HEK293 (cell line): ENCODE measurements around the gene TMEM222.

Experiments
- CTCF ChIA-PET: fragments of 350-600 bp; formaldehyde crosslinking; extraction: SDS; loops from one replicate; lab custom pipeline; 2021; ENCODE audit warnings: antibody characterized with exemption; lab: Yijun Ruan, JAX
- POLR2A ChIA-PET: fragments of 300-600 bp; formaldehyde crosslinking; extraction: SDS; loops from one replicate; lab custom pipeline; 2020; ENCODE audit warnings: antibody characterized with exemption, inconsistent platforms; lab: Yijun Ruan, JAX
- H3K27ac ChIP-seq: fragments of 200-500 bp; sonication (Bioruptor generic); 2 replicates; pipeline ENCODE4 v1.5.1; 2014; ENCODE audit warnings: low read depth, low read length, control low read depth, inconsistent platforms; ENCODE audit errors: extremely low read depth
- H3K36me3 ChIP-seq, 2 experiments: fragments of 200-500 bp in 1 of 2; sonication (Bioruptor generic) in 1 of 2; 1 replicate in 1 of 2; 2 replicates in 1 of 2; pipeline ENCODE4 v1.5.1; 2014 to 2017; ENCODE audit warnings: inconsistent platforms in 2 of 2, low read length in 2 of 2; ENCODE audit not compliant: control insufficient read depth in 2 of 2, insufficient read depth in 1 of 2
- H3K4me1 ChIP-seq: fragments of 200-500 bp; sonication (Bioruptor generic); 2 replicates; pipeline ENCODE4 v1.5.1; 2014; ENCODE audit warnings: mild to moderate bottlenecking, low read length, inconsistent platforms; ENCODE audit not compliant: control insufficient read depth, insufficient read depth
- H3K4me3 ChIP-seq: 2 replicates; pipeline ENCODE4 v1.5.1; 2011; ENCODE audit warnings: low read depth, mild to moderate bottlenecking, control low read depth, low read length, moderate library complexity
- H3K9me3 ChIP-seq: fragments of 200-500 bp; sonication (Bioruptor generic); 2 replicates; pipeline ENCODE4 v1.5.1; 2014; ENCODE audit warnings: low read depth, low read length, inconsistent platforms; ENCODE audit not compliant: control insufficient read depth, insufficient read depth
- HOXA7 ChIP-seq: sonication (generic); formaldehyde crosslinking; IDR thresholded peaks from 2 replicates; pipeline ENCODE4 v1.8.1; 2022; ENCODE audit warnings: missing genetic modification reagents, borderline replicate concordance
- IKZF3 ChIP-seq: fragments of 450-650 bp; IDR thresholded peaks from 2 replicates; pipeline ENCODE4 v1.5.0; 2018; ENCODE audit warnings: missing biosample characterization, mild to moderate bottlenecking, missing genetic modification characterization, moderate library complexity
- KLF9 ChIP-seq: fragments of 450-650 bp; formaldehyde crosslinking; IDR thresholded peaks from 2 replicates; pipeline ENCODE4 v1.5.1; 2016; ENCODE audit warnings: missing biosample characterization, missing genetic modification characterization, low read depth
- REPIN1 ChIP-seq: fragments of 450-650 bp; formaldehyde crosslinking; IDR thresholded peaks from 2 replicates; pipeline ENCODE4 v1.5.1; 2017; ENCODE audit warnings: missing biosample characterization, missing genetic modification characterization, low read depth
- REST ChIP-seq: fragments of 450-650 bp; formaldehyde crosslinking; IDR thresholded peaks from 2 replicates; pipeline ENCODE4 v1.5.1; 2016; ENCODE audit warnings: missing biosample characterization, missing genetic modification characterization
- SALL2 ChIP-seq: fragments of 450-650 bp; formaldehyde crosslinking; IDR thresholded peaks from 2 replicates; pipeline ENCODE4 v1.5.0; 2017; ENCODE audit warnings: missing biosample characterization, mild to moderate bottlenecking, missing genetic modification characterization, borderline replicate concordance
- TCF7L2 ChIP-seq: IDR thresholded peaks from 2 replicates; pipeline ENCODE4 v1.6.1; 2011; ENCODE audit warnings: low read depth, mild to moderate bottlenecking, inconsistent platforms, low read length, moderate library complexity, borderline replicate concordance
- ZBTB11 ChIP-seq: fragments of 450-650 bp; formaldehyde crosslinking; conservative IDR thresholded peaks from 2 replicates; pipeline ENCODE4 v1.5.1; 2016; ENCODE audit warnings: low read depth, missing biosample characterization, missing genetic modification characterization
- ZBTB7A ChIP-seq: fragments of 450-650 bp; formaldehyde crosslinking; IDR thresholded peaks from 2 replicates; pipeline ENCODE4 v1.5.1; 2016; ENCODE audit warnings: low read depth, missing biosample characterization, missing genetic modification characterization
- ZFHX2 ChIP-seq: fragments of 450-650 bp; formaldehyde crosslinking; conservative IDR thresholded peaks from 2 replicates; pipeline ENCODE4 v1.5.1; 2016; ENCODE audit warnings: missing biosample characterization, missing genetic modification characterization
- ZFP3 ChIP-seq: fragments of 450-650 bp; formaldehyde crosslinking; IDR thresholded peaks from 2 replicates; pipeline ENCODE4 v1.5.1; 2016; ENCODE audit warnings: low read depth, missing biosample characterization, missing genetic modification characterization
- ZNF10 ChIP-seq: fragments of 450-650 bp; formaldehyde crosslinking; IDR thresholded peaks from 2 replicates; pipeline ENCODE4 v1.5.1; 2017; ENCODE audit warnings: missing biosample characterization, missing genetic modification characterization
- ZNF175 ChIP-seq: fragments of 450-650 bp; formaldehyde crosslinking; IDR thresholded peaks from 2 replicates; pipeline ENCODE4 v1.5.1; 2016; ENCODE audit warnings: missing biosample characterization, missing genetic modification characterization
- ZNF221 ChIP-seq: fragments of 450-650 bp; formaldehyde crosslinking; IDR thresholded peaks from 2 replicates; pipeline ENCODE4 v1.5.1; 2017; ENCODE audit warnings: missing biosample characterization, missing genetic modification characterization, borderline replicate concordance
- ZNF354C ChIP-seq: fragments of 450-650 bp; formaldehyde crosslinking; IDR thresholded peaks from 2 replicates; pipeline ENCODE4 v1.5.1; 2016; ENCODE audit warnings: missing biosample characterization, missing genetic modification characterization, low read depth, borderline replicate concordance
- ZNF391 ChIP-seq: fragments of 450-650 bp; formaldehyde crosslinking; IDR thresholded peaks from 2 replicates; pipeline ENCODE4 v1.5.1; 2016; ENCODE audit warnings: low read depth, missing biosample characterization, missing genetic modification characterization, borderline replicate concordance
- ZNF473 ChIP-seq: fragments of 450-650 bp; formaldehyde crosslinking; IDR thresholded peaks from 2 replicates; pipeline ENCODE4 v1.5.1; 2017; ENCODE audit warnings: missing biosample characterization, missing genetic modification characterization
- ZNF514 ChIP-seq: fragments of 450-650 bp; formaldehyde crosslinking; IDR thresholded peaks from 2 replicates; pipeline ENCODE4 v1.5.1; 2016; ENCODE audit warnings: missing biosample characterization, missing genetic modification characterization
- ZNF621 ChIP-seq: fragments of 450-650 bp; formaldehyde crosslinking; IDR thresholded peaks from 2 replicates; pipeline ENCODE4 v1.5.1; 2017; ENCODE audit warnings: missing biosample characterization, missing genetic modification characterization
- ZNF707 ChIP-seq: fragments of 450-650 bp; formaldehyde crosslinking; IDR thresholded peaks from 2 replicates; pipeline ENCODE4 v1.5.1; 2016; ENCODE audit warnings: missing biosample characterization, missing genetic modification characterization
- ZNF785 ChIP-seq: fragments of 450-650 bp; formaldehyde crosslinking; IDR thresholded peaks from 2 replicates; pipeline ENCODE4 v1.5.1; 2016; ENCODE audit warnings: missing biosample characterization, missing genetic modification characterization
- ZNF837 ChIP-seq: fragments of 450-650 bp; formaldehyde crosslinking; IDR thresholded peaks from 2 replicates; pipeline ENCODE4 v1.5.1; 2016; ENCODE audit warnings: missing biosample characterization, missing genetic modification characterization
- ZSCAN5A ChIP-seq: fragments of 450-650 bp; formaldehyde crosslinking; IDR thresholded peaks from 2 replicates; pipeline ENCODE4 v1.5.1; 2016; ENCODE audit warnings: missing biosample characterization, missing genetic modification characterization
- TF ChIP-seq, protein P1 (sequence below): fragments of 450-650 bp; formaldehyde crosslinking; IDR thresholded peaks from 2 replicates; pipeline ENCODE4 v1.5.1; 2017; ENCODE audit warnings: missing biosample characterization, missing genetic modification characterization

TMEM222 gene

GRCh38 chr1:27355683-27356082 lies 33.7 kb downstream of the TMEM222 start:
- Histone ChIP-seq H3K4me1 (no peaks in the 10 kb centered on the region), H3K9me3 (no peaks in the 10 kb centered on the region), H3K27ac (no peak overlapping the region), H3K4me3 (no peak overlapping the region), H3K36me3 (peaks cover 0 to 38% of the 10 kb centered on the region in 2 experiments; a peak in 1 of 3 replicates)
- POLR2A ChIA-PET: interaction anchor here (4.4 kb wide), 1 partner anchor 11 kb away, joined by 23 read pairs; the partner anchor contains the start of gene MAP3K6
- no peak for TF ChIP-seq ZNF391 (tag by site-specific recombination)
- TF ChIP-seq IKZF3: no peak
- TF ChIP-seq REPIN1 (tag by site-specific recombination): no peak
- TF ChIP-seq ZNF473 (tag by site-specific recombination): no peak
- TF ChIP-seq TCF7L2: no peak
- CTCF ChIA-PET: interaction anchor here (0.6 to 7.8 kb wide), 12 partner anchors 10 to 741 kb away, joined by 3 to 84 read pairs (median 5); partner anchors contain the start of gene MAP3K6

- no peak overlapping the region for H3K27ac ChIP-seq
- TF ChIP-seq ZNF837 (tag by site-specific recombination) (no peak), HOXA7 (CRISPR knock-in tag) (no peak), SALL2 (no peak), ZBTB7A (no peak), ZNF175 (tag by site-specific recombination) (no peak), ZFP3 (tag by site-specific recombination) (no peak), ZSCAN5A (tag by site-specific recombination) (no peak), ZNF10 (tag by site-specific recombination) (no peak), ZNF514 (tag by site-specific recombination) (no peak), KLF9 (tag by site-specific recombination) (no peak), ZBTB11 (tag by site-specific recombination) (no peak), ZNF621 (tag by site-specific recombination) (no peak), ZNF221 (no peak), ZFHX2 (tag by site-specific recombination) (no peak), ZNF785 (tag by site-specific recombination) (no peak), ZNF707 (tag by site-specific recombination) (no peak), ZNF354C (tag by site-specific recombination) (no peak), REST (no peak)
- TF ChIP-seq, protein P1, sequence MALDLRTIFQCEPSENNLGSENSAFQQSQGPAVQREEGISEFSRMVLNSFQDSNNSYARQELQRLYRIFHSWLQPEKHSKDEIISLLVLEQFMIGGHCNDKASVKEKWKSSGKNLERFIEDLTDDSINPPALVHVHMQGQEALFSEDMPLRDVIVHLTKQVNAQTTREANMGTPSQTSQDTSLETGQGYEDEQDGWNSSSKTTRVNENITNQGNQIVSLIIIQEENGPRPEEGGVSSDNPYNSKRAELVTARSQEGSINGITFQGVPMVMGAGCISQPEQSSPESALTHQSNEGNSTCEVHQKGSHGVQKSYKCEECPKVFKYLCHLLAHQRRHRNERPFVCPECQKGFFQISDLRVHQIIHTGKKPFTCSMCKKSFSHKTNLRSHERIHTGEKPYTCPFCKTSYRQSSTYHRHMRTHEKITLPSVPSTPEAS: no peak
- TF ChIP-seq, all 188 proteins: peak for 0
- H3K36me3 ChIP-seq: peaks cover 0 to 39% of the 10 kb centered on the region in 2 experiments; a peak in 1 of 3 replicates
- no peaks in the 10 kb centered on the region for H3K4me1 ChIP-seq
- no peak overlapping the region for H3K4me3 ChIP-seq
- POLR2A ChIA-PET: interaction anchor here (4.4 kb wide), 1 partner anchor 10 kb away, joined by 23 read pairs; the partner anchor contains the start of gene MAP3K6
- CTCF ChIA-PET: interaction anchor here (0.6 to 7.8 kb wide), 9 partner anchors 11 to 741 kb away, joined by 3 to 84 read pairs (median 15); partner anchors contain the start of gene MAP3K6
- H3K9me3 ChIP-seq: no peaks in the 10 kb centered on the region
These were observed 34.3 kb downstream of the TMEM222 start for GRCh38 chr1:27356277-27356618.
